GM12878 (cell line): ENCODE data around the gene PPP1R12B. TPM values are rescaled to one million over a fixed set of nuclear protein-coding genes. Genes with fewer than 3 reads are reported as not detected.
"Not testable (repeated sequence)": the region's sequence is repeated elsewhere in the genome, so short reads cannot be mapped to it uniquely, and the experiment has no call there.

Experiments
- ATAC-seq: fragments of 200-7000 bp; cut with Tn5 transposase; 3 replicates; pipeline ENCODE4 v1.9.1; 2020; ENCODE audit warnings: mild to moderate bottlenecking, moderate library complexity
- BruUV-seq: library from RNA; stranded (reverse); fragments of 400-500 nt; replicated peaks from 2 replicates; lab custom pipeline; 2021; lab: Mats Ljungman, UMichigan
- CTCF ChIA-PET: fragments of 300-600 bp; sonication (Branson Sonifier 250); formaldehyde crosslinking; extraction: SDS; loops from one replicate; lab custom pipeline; 2021; ENCODE audit warnings: inconsistent platforms; lab: Yijun Ruan, JAX
- POLR2A ChIA-PET: fragments of 350-600 bp; formaldehyde crosslinking; extraction: SDS; loops from one replicate; lab custom pipeline; 2021; ENCODE audit warnings: inconsistent platforms; lab: Charles Lee
- RAD21 ChIA-PET: fragments of 300-600 bp; sonication (Branson Sonifier 250); formaldehyde crosslinking; loops from one replicate; lab custom pipeline; 2023; ENCODE audit warnings: antibody characterized with exemption; ENCODE audit not compliant: unreplicated experiment; lab: Charles Lee
- SMC1A ChIA-PET: fragments of 300-600 bp; sonication (Branson Sonifier 250); formaldehyde crosslinking; loops from one replicate; lab custom pipeline; 2023; ENCODE audit not compliant: unreplicated experiment, uncharacterized antibody; lab: Charles Lee
- DNase-seq: peaks from one replicate; pipeline ENCODE4 v3.0.0-alpha.2; 2011; ENCODE audit warnings: low read depth, low spot score
- FAIRE-seq: peaks from 3 replicates; lab custom pipeline; 2011; peaks lifted over from hg19 to GRCh38; lab: Jason Lieb, UNC
- H2AFZ ChIP-seq: 2 replicates; pipeline ENCODE4 v1.6.0; 2011; ENCODE audit warnings: low read depth, low read length, control low read depth; ENCODE audit not compliant: control insufficient read depth
- H3K27ac ChIP-seq: 2 replicates; pipeline ENCODE4 v1.5.1; 2011; ENCODE audit warnings: control low read depth; ENCODE audit not compliant: control insufficient read depth, insufficient read depth
- H3K27me3 ChIP-seq, 2 experiments: replicated peaks in 1 of 2; 2 replicates each; pipeline versions ENCODE4 v1.6.0 to v1.6.1; 2011; ENCODE audit warnings: low read length in 1 of 2; ENCODE audit not compliant: control insufficient read depth in 2 of 2, insufficient read depth in 2 of 2
- H3K36me3 ChIP-seq, 2 experiments: 2 replicates each; pipeline ENCODE4 v1.5.1; 2011; ENCODE audit warnings: low read length in 1 of 2; ENCODE audit not compliant: control insufficient read depth in 2 of 2, insufficient read depth in 2 of 2
- H3K4me1 ChIP-seq: 2 replicates; pipeline ENCODE4 v1.6.1; 2011; ENCODE audit warnings: mild to moderate bottlenecking, low read length, moderate library complexity, mixed read lengths; ENCODE audit not compliant: control insufficient read depth, insufficient read depth
- H3K4me2 ChIP-seq: 2 replicates; pipeline ENCODE4 v1.6.0; 2011; ENCODE audit warnings: control low read depth; ENCODE audit not compliant: control insufficient read depth, insufficient read depth
- H3K4me3 ChIP-seq: fragments of 200-600 bp; sonication (generic); 2 replicates; pipeline ENCODE4 v1.5.1; 2016
- H3K79me2 ChIP-seq: 2 replicates; pipeline ENCODE4 v1.6.0; 2011; ENCODE audit warnings: low read length; ENCODE audit not compliant: control insufficient read depth, insufficient read depth
- H3K9ac ChIP-seq: 2 replicates; pipeline ENCODE4 v1.8.0; 2011; ENCODE audit warnings: low read length, control low read depth, mixed read lengths; ENCODE audit not compliant: control insufficient read depth, insufficient read depth
- H3K9me3 ChIP-seq: replicated peaks from 3 replicates; pipeline ENCODE4 v1.5.1; 2011; ENCODE audit warnings: mild to moderate bottlenecking, low read length; ENCODE audit not compliant: control insufficient read depth, insufficient read depth
- H4K20me1 ChIP-seq: 2 replicates; pipeline ENCODE4 v1.6.0; 2011; ENCODE audit not compliant: control insufficient read depth, insufficient read depth
- ATF7 ChIP-seq: fragments of 450-650 bp; IDR thresholded peaks from 2 replicates; pipeline ENCODE4 v1.6.1; 2016; ENCODE audit warnings: low read depth, mild to moderate bottlenecking
- IKZF2 ChIP-seq, 2 experiments: fragments of 450-650 bp; IDR thresholded peaks; 2 replicates each; pipeline ENCODE4 v1.6.1; 2017; ENCODE audit warnings: mild to moderate bottlenecking in 2 of 2, moderate library complexity in 2 of 2
- MTA2 ChIP-seq: fragments of 450-650 bp; IDR thresholded peaks from 2 replicates; pipeline ENCODE4 v1.6.1; 2016; ENCODE audit warnings: low read depth, mild to moderate bottlenecking, moderate library complexity
- RUNX3 ChIP-seq: IDR thresholded peaks from 2 replicates; pipeline ENCODE4 v1.6.1; 2012; ENCODE audit warnings: low read length, inconsistent platforms
- SIX5 ChIP-seq: IDR thresholded peaks from 2 replicates; pipeline ENCODE4 v1.6.1; 2011; ENCODE audit warnings: mild to moderate bottlenecking, low read depth, low read length, moderate library complexity; ENCODE audit not compliant: severe bottlenecking
- ZNF24 ChIP-seq: fragments of 450-650 bp; IDR thresholded peaks from 2 replicates; pipeline ENCODE4 v1.6.1; 2017; ENCODE audit warnings: antibody characterized with exemption, mild to moderate bottlenecking
- WGBS: methylation state at CpG from one replicate; pipeline ENCODE4 v1.1.6; 2016; ENCODE audit warnings: low lambda C conversion rate; ENCODE audit not compliant: insufficient replicate concordance, insufficient coverage; ENCODE audit errors: missing lambda C conversion rate; 5-methylcytosine and 5-hydroxymethylcytosine counted together
- in situ Hi-C: fragments of 300-500 bp; cut with MboI; formaldehyde crosslinking; loops from 9 replicates; pipeline ENCODE4 v1.14.3; 2018; ENCODE audit warnings: mixed read lengths
- intact Hi-C: fragments of 100-400 bp; cut with micrococcal nuclease; formaldehyde crosslinking; loops from one replicate; pipeline ENCODE4 v1.14.2; 2022; ENCODE audit not compliant: unreplicated experiment
- polyA plus RNA-seq, 11 experiments: library from polyadenylated mRNA; depleted of rRNA in 4 of 11; unstranded in 6 of 11; stranded (reverse) in 5 of 11; fragments of >200 nt; fragmentation: Nextera tagmentation in 4 of 11; fragmentation: Illumina TruSeq in 1 of 11; extraction: Ambion mirVana in 4 of 11; extraction: Trizol in 1 of 11; gene quantifications; 1 replicate in 1 of 11; 2 replicates in 10 of 11; pipeline versions ENCODE4 v1.2.1 to v1.2.3, GENCODE V29; 2011 to 2016; ENCODE audit warnings: inconsistent platforms in 2 of 11, missing spikeins in 2 of 11, low read depth in 1 of 11
- total RNA-seq, 4 experiments: library from RNA; depleted of rRNA in 3 of 4; stranded (reverse); fragments of >200 nt in 3 of 4; fragmentation: Illumina TruSeq in 1 of 4; extraction: Trizol in 1 of 4; gene quantifications; 2 replicates each; pipeline versions ENCODE4 v1.2.1 to v1.2.3, GENCODE V29; 2013 to 2021
- TF ChIP-seq, protein P1 (sequence below): fragments of 450-650 bp; formaldehyde crosslinking; IDR thresholded peaks from 2 replicates; pipeline ENCODE4 v1.4.0; 2020; ENCODE audit warnings: mild to moderate bottlenecking, moderate library complexity
- TF ChIP-seq, protein P2 (sequence below): IDR thresholded peaks from 2 replicates; pipeline ENCODE4 v1.6.1; 2012; ENCODE audit warnings: low read depth, low read length, improper control_type of control experiment
- TF ChIP-seq, protein P3 (sequence below): fragments of 450-650 bp; formaldehyde crosslinking; IDR thresholded peaks from 2 replicates; pipeline ENCODE4 v1.4.0; 2022; ENCODE audit warnings: mild to moderate bottlenecking, moderate library complexity
- TF ChIP-seq, protein P4 (sequence below): fragments of 450-650 bp; IDR thresholded peaks from 2 replicates; pipeline ENCODE4 v1.6.1; 2017; ENCODE audit warnings: low read depth, mild to moderate bottlenecking, moderate library complexity

PPP1R12B gene
- total and polyA plus RNA-seq, 10 of the 15 experiments (the other 5 are each of a cell fraction or from before 2014, with no cell fraction given), result 0.29 to 9.4 (median 4.7) TPM

DNA sequence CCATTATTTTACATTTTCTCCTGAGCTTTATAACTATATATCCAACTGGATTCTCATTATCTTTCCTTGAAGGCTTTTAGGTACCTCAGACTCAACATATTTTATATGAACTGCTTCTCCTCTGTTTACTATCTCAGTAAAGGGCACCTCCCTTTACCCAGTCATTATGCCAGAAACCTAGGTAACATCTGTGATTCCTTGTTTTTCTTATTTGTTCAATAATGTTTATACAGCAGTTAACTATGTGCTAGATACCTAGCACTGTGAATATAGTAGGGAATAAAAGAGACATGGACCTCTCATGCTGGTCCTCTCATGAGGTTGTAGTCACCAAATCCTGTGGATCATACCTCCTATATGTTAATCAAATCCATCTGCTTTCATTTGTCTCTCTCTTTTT lies 25.6 kb downstream of the PPP1R12B start (continued):
- TF ChIP-seq, protein P1, sequence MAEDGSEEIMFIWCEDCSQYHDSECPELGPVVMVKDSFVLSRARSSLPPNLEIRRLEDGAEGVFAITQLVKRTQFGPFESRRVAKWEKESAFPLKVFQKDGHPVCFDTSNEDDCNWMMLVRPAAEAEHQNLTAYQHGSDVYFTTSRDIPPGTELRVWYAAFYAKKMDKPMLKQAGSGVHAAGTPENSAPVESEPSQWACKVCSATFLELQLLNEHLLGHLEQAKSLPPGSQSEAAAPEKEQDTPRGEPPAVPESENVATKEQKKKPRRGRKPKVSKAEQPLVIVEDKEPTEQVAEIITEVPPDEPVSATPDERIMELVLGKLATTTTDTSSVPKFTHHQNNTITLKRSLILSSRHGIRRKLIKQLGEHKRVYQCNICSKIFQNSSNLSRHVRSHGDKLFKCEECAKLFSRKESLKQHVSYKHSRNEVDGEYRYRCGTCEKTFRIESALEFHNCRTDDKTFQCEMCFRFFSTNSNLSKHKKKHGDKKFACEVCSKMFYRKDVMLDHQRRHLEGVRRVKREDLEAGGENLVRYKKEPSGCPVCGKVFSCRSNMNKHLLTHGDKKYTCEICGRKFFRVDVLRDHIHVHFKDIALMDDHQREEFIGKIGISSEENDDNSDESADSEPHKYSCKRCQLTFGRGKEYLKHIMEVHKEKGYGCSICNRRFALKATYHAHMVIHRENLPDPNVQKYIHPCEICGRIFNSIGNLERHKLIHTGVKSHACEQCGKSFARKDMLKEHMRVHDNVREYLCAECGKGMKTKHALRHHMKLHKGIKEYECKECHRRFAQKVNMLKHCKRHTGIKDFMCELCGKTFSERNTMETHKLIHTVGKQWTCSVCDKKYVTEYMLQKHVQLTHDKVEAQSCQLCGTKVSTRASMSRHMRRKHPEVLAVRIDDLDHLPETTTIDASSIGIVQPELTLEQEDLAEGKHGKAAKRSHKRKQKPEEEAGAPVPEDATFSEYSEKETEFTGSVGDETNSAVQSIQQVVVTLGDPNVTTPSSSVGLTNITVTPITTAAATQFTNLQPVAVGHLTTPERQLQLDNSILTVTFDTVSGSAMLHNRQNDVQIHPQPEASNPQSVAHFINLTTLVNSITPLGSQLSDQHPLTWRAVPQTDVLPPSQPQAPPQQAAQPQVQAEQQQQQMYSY (CRISPR knock-in tag), result no peak
- no peak for TF ChIP-seq SIX5
- TF ChIP-seq, protein P2, sequence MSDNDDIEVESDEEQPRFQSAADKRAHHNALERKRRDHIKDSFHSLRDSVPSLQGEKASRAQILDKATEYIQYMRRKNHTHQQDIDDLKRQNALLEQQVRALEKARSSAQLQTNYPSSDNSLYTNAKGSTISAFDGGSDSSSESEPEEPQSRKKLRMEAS, result no peak
- TF ChIP-seq, protein P3, sequence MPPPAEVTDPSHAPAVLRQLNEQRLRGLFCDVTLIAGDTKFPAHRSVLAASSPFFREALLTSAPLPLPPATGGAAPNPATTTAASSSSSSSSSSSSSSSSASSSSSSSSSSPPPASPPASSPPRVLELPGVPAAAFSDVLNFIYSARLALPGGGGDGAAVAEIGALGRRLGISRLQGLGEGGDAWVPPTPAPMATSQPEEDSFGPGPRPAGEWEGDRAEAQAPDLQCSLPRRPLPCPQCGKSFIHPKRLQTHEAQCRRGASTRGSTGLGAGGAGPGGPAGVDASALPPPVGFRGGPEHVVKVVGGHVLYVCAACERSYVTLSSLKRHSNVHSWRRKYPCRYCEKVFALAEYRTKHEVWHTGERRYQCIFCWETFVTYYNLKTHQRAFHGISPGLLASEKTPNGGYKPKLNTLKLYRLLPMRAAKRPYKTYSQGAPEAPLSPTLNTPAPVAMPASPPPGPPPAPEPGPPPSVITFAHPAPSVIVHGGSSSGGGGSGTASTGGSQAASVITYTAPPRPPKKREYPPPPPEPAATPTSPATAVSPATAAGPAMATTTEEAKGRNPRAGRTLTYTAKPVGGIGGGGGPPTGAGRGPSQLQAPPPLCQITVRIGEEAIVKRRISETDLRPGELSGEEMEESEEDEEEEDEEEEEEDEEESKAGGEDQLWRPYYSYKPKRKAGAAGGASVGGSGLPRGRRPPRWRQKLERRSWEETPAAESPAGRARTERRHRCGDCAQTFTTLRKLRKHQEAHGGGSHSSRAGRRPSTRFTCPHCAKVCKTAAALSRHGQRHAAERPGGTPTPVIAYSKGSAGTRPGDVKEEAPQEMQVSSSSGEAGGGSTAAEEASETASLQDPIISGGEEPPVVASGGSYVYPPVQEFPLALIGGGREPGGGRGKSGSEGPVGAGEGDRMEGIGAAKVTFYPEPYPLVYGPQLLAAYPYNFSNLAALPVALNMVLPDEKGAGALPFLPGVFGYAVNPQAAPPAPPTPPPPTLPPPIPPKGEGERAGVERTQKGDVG (CRISPR knock-in tag), result no peak

DNA sequence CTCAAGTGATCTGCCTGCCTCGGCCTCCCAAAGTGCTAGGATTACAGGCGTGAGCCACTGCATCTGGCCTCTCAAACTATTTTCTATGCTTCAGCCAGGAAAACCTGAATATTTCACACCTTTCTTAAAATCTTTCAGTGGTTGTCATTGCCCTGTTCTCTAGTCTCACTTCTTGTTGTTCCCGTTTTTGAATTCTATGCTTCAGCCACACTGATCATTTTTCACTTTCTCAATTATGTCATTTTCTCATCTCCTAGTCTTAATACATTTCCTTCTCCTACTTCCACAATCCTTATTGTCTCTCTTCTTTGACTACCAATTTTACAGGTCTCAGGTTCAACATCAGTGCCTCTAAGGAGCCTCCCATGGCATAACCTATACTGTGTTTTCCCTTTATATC lies 26.7 kb downstream of the PPP1R12B start:
- H3K4me3 ChIP-seq, in situ Hi-C loops, H3K9ac ChIP-seq, H2AFZ ChIP-seq, BruUV-seq, DNase-seq, H3K36me3 ChIP-seq, H3K4me2 ChIP-seq, H4K20me1 ChIP-seq, CTCF ChIA-PET, H3K4me1 ChIP-seq, POLR2A ChIA-PET, H3K9me3 ChIP-seq, SMC1A ChIA-PET, H3K79me2 ChIP-seq, H3K27ac ChIP-seq, RAD21 ChIA-PET, intact Hi-C loops, H3K27me3 ChIP-seq: not testable (repeated sequence)
- TF ChIP-seq MTA2 (peak; percentile 60; the same call in 1 of the 2 replicates), RUNX3 (peak; percentile 29; the same call in 1 of the 2 replicates), IKZF2 (IDR thresholded peaks at IDR 0.05) (peak; percentile 83; a peak in 3 of 4 replicates), ZNF24 (peak; percentile 60; the same call in 1 of the 2 replicates), ATF7 (peak; percentile 90)
- TF ChIP-seq, protein P4, sequence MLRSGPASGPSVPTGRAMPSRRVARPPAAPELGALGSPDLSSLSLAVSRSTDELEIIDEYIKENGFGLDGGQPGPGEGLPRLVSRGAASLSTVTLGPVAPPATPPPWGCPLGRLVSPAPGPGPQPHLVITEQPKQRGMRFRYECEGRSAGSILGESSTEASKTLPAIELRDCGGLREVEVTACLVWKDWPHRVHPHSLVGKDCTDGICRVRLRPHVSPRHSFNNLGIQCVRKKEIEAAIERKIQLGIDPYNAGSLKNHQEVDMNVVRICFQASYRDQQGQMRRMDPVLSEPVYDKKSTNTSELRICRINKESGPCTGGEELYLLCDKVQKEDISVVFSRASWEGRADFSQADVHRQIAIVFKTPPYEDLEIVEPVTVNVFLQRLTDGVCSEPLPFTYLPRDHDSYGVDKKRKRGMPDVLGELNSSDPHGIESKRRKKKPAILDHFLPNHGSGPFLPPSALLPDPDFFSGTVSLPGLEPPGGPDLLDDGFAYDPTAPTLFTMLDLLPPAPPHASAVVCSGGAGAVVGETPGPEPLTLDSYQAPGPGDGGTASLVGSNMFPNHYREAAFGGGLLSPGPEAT, result peak; percentile 66; the same call in 1 of the 2 replicates
- FAIRE-seq (peak; percentile 79), ATAC-seq (peak; percentile 95)
- 38% methylated on average over 3 of the region's 3 CpGs for WGBS
